H1 (cell line): Measurements from ENCODE around the gene LRRC45. TPM values are rescaled to one million over a fixed set of nuclear protein-coding genes. Genes with fewer than 3 reads are reported as not detected.

ENCODE experiments used
- CTCF ChIA-PET: fragments of 300-600 bp; sonication (Branson Sonifier 250); formaldehyde crosslinking; loops from one replicate; lab custom pipeline; 2021; ENCODE audit not compliant: partially characterized antibody; lab: Charles Lee
- POLR2A ChIA-PET: fragments of 300-600 bp; sonication (Branson Sonifier 250); formaldehyde crosslinking; loops from one replicate; lab custom pipeline; 2021; ENCODE audit warnings: inconsistent platforms; ENCODE audit not compliant: partially characterized antibody; lab: Charles Lee
- DNase-seq, 2 experiments: peaks; one replicate each; pipeline versions ENCODE4 v3.0.0 to v3.0.0-alpha.2; 2010 to 2022; ENCODE audit warnings: low spot score in 2 of 2, low read depth in 1 of 2, mixed read lengths in 1 of 2
- FAIRE-seq: peaks from 2 replicates; lab custom pipeline; 2011; peaks lifted over from hg19 to GRCh38; lab: Jason Lieb, UNC
- H2AFZ ChIP-seq: 2 replicates; pipeline ENCODE4 v1.8.1; 2012; ENCODE audit warnings: low read length, inconsistent platforms
- H2AK5ac ChIP-seq: 2 replicates; pipeline ENCODE4 v1.6.1; 2013; ENCODE audit warnings: low read depth, low read length
- H2BK120ac ChIP-seq: replicated peaks from 2 replicates; pipeline ENCODE3; 2013; ENCODE audit warnings: low read depth, low read length, inconsistent platforms
- H2BK12ac ChIP-seq: 2 replicates; pipeline ENCODE4 v1.6.1; 2013; ENCODE audit warnings: low read depth, low read length
- H2BK15ac ChIP-seq: 2 replicates; pipeline ENCODE4 v1.6.1; 2013; ENCODE audit warnings: low read length
- H2BK20ac ChIP-seq: 2 replicates; pipeline ENCODE4 v1.6.1; 2013; ENCODE audit warnings: low read length
- H2BK5ac ChIP-seq: 2 replicates; pipeline ENCODE4 v1.6.1; 2013; ENCODE audit warnings: low read depth, low read length
- H3K14ac ChIP-seq: 2 replicates; pipeline ENCODE4 v1.6.1; 2013; ENCODE audit warnings: inconsistent platforms; ENCODE audit not compliant: insufficient read length
- H3K18ac ChIP-seq: 2 replicates; pipeline ENCODE4 v1.6.1; 2013; ENCODE audit warnings: low read length; ENCODE audit errors: extremely low read depth
- H3K23ac ChIP-seq: 2 replicates; pipeline ENCODE4 v1.6.1; 2013; ENCODE audit warnings: inconsistent platforms; ENCODE audit not compliant: insufficient read length
- H3K23me2 ChIP-seq: 2 replicates; pipeline ENCODE4 v1.6.1; 2013; ENCODE audit warnings: low read depth, low read length
- H3K27ac ChIP-seq: 2 replicates; pipeline ENCODE4 v1.6.1; 2011; ENCODE audit warnings: low read depth, low read length, inconsistent platforms
- H3K27me3 ChIP-seq, 4 experiments: replicated peaks in 1 of 4; 1 replicate in 1 of 4; 2 replicates in 3 of 4; pipeline versions ENCODE4 v1.6.1 to v1.8.1; 2011 to 2013; ENCODE audit warnings: low read length in 3 of 4, mild to moderate bottlenecking in 3 of 4, inconsistent platforms in 2 of 4, mixed read lengths in 2 of 4, moderate library complexity in 1 of 4; ENCODE audit not compliant: control insufficient read depth in 3 of 4, insufficient read depth in 3 of 4; ENCODE audit errors: extremely low read depth in 1 of 4
- H3K36me3 ChIP-seq, 4 experiments: 2 replicates each; pipeline versions ENCODE4 v1.6.1 to v1.8.1; 2011 to 2013; ENCODE audit warnings: mild to moderate bottlenecking in 4 of 4, low read length in 3 of 4, moderate library complexity in 2 of 4, control low read depth in 1 of 4, inconsistent platforms in 1 of 4; ENCODE audit not compliant: insufficient read depth in 4 of 4, control insufficient read depth in 2 of 4
- H3K4ac ChIP-seq: replicated peaks from 2 replicates; pipeline ENCODE3; 2013; ENCODE audit warnings: low read length, low read depth, mixed read lengths, inconsistent platforms; ENCODE audit not compliant: insufficient read length
- H3K4me1 ChIP-seq, 4 experiments: replicated peaks in 1 of 4; 1 replicate in 1 of 4; 2 replicates in 3 of 4; pipeline versions ENCODE4 v1.6.1 to v1.8.1; 2011 to 2013; ENCODE audit warnings: low read length in 3 of 4, inconsistent platforms in 2 of 4, mixed read lengths in 1 of 4; ENCODE audit not compliant: insufficient read depth in 4 of 4, control insufficient read depth in 3 of 4
- H3K4me2 ChIP-seq, 2 experiments: 2 replicates each; pipeline versions ENCODE4 v1.6.1 to v1.8.1; 2011 to 2013; ENCODE audit warnings: low read depth in 2 of 2, low read length in 2 of 2, control low read depth in 1 of 2, inconsistent platforms in 1 of 2, mild to moderate bottlenecking in 1 of 2; ENCODE audit not compliant: insufficient read depth in 1 of 2
- H3K4me3 ChIP-seq, 4 experiments: fragments of 200-600, 300-600 bp in 1 of 4; sonication (generic), shearing (Covaris generic), sonication (Bioruptor Twin) in 1 of 4; 2 replicates each; pipeline versions ENCODE4 v1.5.1 to v1.8.1; 2011 to 2016; ENCODE audit warnings: low read length in 4 of 4, low read depth in 3 of 4, control low read depth in 2 of 4, inconsistent platforms in 2 of 4, mild to moderate bottlenecking in 2 of 4, mixed read lengths in 1 of 4, moderate library complexity in 1 of 4; ENCODE audit not compliant: insufficient read depth in 2 of 4; ENCODE audit errors: extremely low read depth in 1 of 4
- H3K56ac ChIP-seq: replicated peaks from 2 replicates; pipeline ENCODE3; 2013; ENCODE audit warnings: low read depth, mild to moderate bottlenecking, mixed read lengths, low read length, inconsistent platforms; ENCODE audit not compliant: insufficient read length
- H3K79me1 ChIP-seq: 2 replicates; pipeline ENCODE4 v1.6.1; 2013; ENCODE audit warnings: low read depth, low read length, control low read depth
- H3K79me2 ChIP-seq, 2 experiments: 2 replicates each; pipeline versions ENCODE4 v1.6.1 to v1.8.1; 2012 to 2013; ENCODE audit warnings: low read length in 2 of 2, mild to moderate bottlenecking in 2 of 2, inconsistent platforms in 1 of 2; ENCODE audit not compliant: insufficient read depth in 2 of 2, control insufficient read depth in 1 of 2
- H3K9ac ChIP-seq, 4 experiments: replicated peaks in 1 of 4; 1 replicate in 1 of 4; 2 replicates in 3 of 4; pipeline versions ENCODE4 v1.6.1 to v1.8.1; 2011 to 2013; ENCODE audit warnings: low read depth in 3 of 4, low read length in 3 of 4, control low read depth in 2 of 4, mild to moderate bottlenecking in 2 of 4, moderate library complexity in 2 of 4, inconsistent platforms in 1 of 4; ENCODE audit errors: extremely low read depth in 1 of 4
- H3K9me3 ChIP-seq, 2 experiments: 2 replicates each; pipeline versions ENCODE4 v1.6.1 to v1.8.1; 2012 to 2013; ENCODE audit warnings: mild to moderate bottlenecking in 2 of 2, moderate library complexity in 2 of 2, control low read depth in 1 of 2, inconsistent platforms in 1 of 2, low read depth in 1 of 2, low read length in 1 of 2, mixed read lengths in 1 of 2; ENCODE audit not compliant: insufficient read depth in 2 of 2
- H4K20me1 ChIP-seq, 2 experiments: replicated peaks in 1 of 2; 2 replicates each; pipeline versions ENCODE3 to v1.8.1; 2011 to 2013; ENCODE audit warnings: inconsistent platforms in 2 of 2, low read length in 2 of 2, mild to moderate bottlenecking in 1 of 2; ENCODE audit not compliant: insufficient read depth in 2 of 2, control insufficient read depth in 1 of 2
- H4K5ac ChIP-seq: 2 replicates; pipeline ENCODE4 v1.6.1; 2013; ENCODE audit warnings: low read length, low read depth, mixed read lengths, inconsistent platforms; ENCODE audit not compliant: insufficient read length
- H4K8ac ChIP-seq: 2 replicates; pipeline ENCODE4 v1.8.0; 2013; ENCODE audit warnings: mild to moderate bottlenecking, moderate library complexity, low read length, inconsistent platforms; ENCODE audit not compliant: insufficient read depth; ENCODE audit errors: extremely low read depth
- H4K91ac ChIP-seq: replicated peaks from 2 replicates; pipeline ENCODE3; 2013; ENCODE audit warnings: low read length, mixed read lengths, inconsistent platforms; ENCODE audit not compliant: insufficient read length
- CREB1 ChIP-seq: IDR thresholded peaks from 2 replicates; pipeline ENCODE4 v1.6.1; 2012; ENCODE audit warnings: inconsistent platforms
- EP300 ChIP-seq, 2 experiments: IDR thresholded peaks; 1 replicate in 1 of 2; 2 replicates in 1 of 2; pipeline ENCODE4 v1.6.1; 2011 to 2012; ENCODE audit warnings: low read depth in 2 of 2, low read length in 2 of 2, mild to moderate bottlenecking in 2 of 2, borderline replicate concordance in 1 of 2, inconsistent platforms in 1 of 2, moderate library complexity in 1 of 2
- JUN ChIP-seq: IDR thresholded peaks from 2 replicates; pipeline ENCODE4 v1.6.1; 2011; ENCODE audit warnings: low read depth, mild to moderate bottlenecking, improper control_type of control experiment, low read length
- KDM1A ChIP-seq: fragments of 200-600, 300-600 bp; sonication (generic); IDR thresholded peaks from 2 replicates; pipeline ENCODE4 v1.7.1; 2016; ENCODE audit warnings: mild to moderate bottlenecking, low read length, borderline replicate concordance
- MAFK ChIP-seq: IDR thresholded peaks from 2 replicates; pipeline ENCODE4 v1.6.1; 2012; ENCODE audit warnings: low read depth, mild to moderate bottlenecking, improper control_type of control experiment, low read length
- NANOG ChIP-seq: IDR thresholded peaks from 2 replicates; pipeline ENCODE4 v1.6.1; 2011; ENCODE audit warnings: low read length, low read depth, mild to moderate bottlenecking, inconsistent platforms; ENCODE audit not compliant: insufficient read depth, poor library complexity, severe bottlenecking
- RBBP5 ChIP-seq: IDR thresholded peaks from 2 replicates; pipeline ENCODE4 v1.7.1; 2012; ENCODE audit warnings: low read depth, mild to moderate bottlenecking, inconsistent platforms, low read length, moderate library complexity, borderline replicate concordance
- SIX5 ChIP-seq: IDR thresholded peaks from 2 replicates; pipeline ENCODE4 v1.6.1; 2011; ENCODE audit warnings: mild to moderate bottlenecking, low read depth, low read length
- SP2 ChIP-seq: IDR thresholded peaks from 2 replicates; pipeline ENCODE4 v1.6.1; 2012; ENCODE audit warnings: mild to moderate bottlenecking, low read length, inconsistent platforms
- SRF ChIP-seq: IDR thresholded peaks from 2 replicates; pipeline ENCODE4 v1.6.1; 2011; ENCODE audit warnings: mild to moderate bottlenecking, low read depth, low read length, moderate library complexity
- TCF12 ChIP-seq: IDR thresholded peaks from 2 replicates; pipeline ENCODE4 v1.6.1; 2011; ENCODE audit warnings: low read depth, mild to moderate bottlenecking, low read length
- WGBS, 2 experiments: shearing (Covaris generic) in 1 of 2; methylation state at CpG; one replicate each; pipeline versions ENCODE4 v1.1.6 to v1.1.7; 2013 to 2015; ENCODE audit warnings: low lambda C conversion rate in 2 of 2, mixed read lengths in 2 of 2, inconsistent platforms in 1 of 2, low coverage in 1 of 2, missing lambda C conversion rate in 1 of 2; ENCODE audit not compliant: insufficient replicate concordance in 2 of 2, insufficient coverage in 1 of 2, insufficient read length in 1 of 2; ENCODE audit errors: extremely low coverage in 1 of 2, missing lambda C conversion rate in 1 of 2; 5-methylcytosine and 5-hydroxymethylcytosine counted together
- polyA plus RNA-seq, 7 experiments: library from polyadenylated mRNA; depleted of rRNA in 3 of 7; stranded (reverse) in 5 of 7; unstranded in 2 of 7; fragments of >200 nt in 5 of 7; fragments of 200-250 nt in 2 of 7; gene quantifications; 1 replicate in 5 of 7; 2 replicates in 1 of 7; 4 replicates in 1 of 7; pipeline versions ENCODE4 v1.2.1 to v1.2.3, GENCODE V29; 2011 to 2013; ENCODE audit warnings: missing spikeins in 2 of 7, mixed read lengths in 2 of 7
- total RNA-seq: library from RNA; stranded (reverse); fragmentation: NEBNext Ultra II Directional; extraction: Animal tissue kit (Norgen Biotek cat#: 25700); gene quantifications from 2 replicates; pipeline ENCODE4 v1.2.1, GENCODE V29; 2021

Gene LRRC45
- total and polyA plus RNA-seq, 2 of the 8 experiments (the other 6 are each of a cell fraction or from before 2014, with no cell fraction given), result 11.5 to 29.0 TPM

DNA sequence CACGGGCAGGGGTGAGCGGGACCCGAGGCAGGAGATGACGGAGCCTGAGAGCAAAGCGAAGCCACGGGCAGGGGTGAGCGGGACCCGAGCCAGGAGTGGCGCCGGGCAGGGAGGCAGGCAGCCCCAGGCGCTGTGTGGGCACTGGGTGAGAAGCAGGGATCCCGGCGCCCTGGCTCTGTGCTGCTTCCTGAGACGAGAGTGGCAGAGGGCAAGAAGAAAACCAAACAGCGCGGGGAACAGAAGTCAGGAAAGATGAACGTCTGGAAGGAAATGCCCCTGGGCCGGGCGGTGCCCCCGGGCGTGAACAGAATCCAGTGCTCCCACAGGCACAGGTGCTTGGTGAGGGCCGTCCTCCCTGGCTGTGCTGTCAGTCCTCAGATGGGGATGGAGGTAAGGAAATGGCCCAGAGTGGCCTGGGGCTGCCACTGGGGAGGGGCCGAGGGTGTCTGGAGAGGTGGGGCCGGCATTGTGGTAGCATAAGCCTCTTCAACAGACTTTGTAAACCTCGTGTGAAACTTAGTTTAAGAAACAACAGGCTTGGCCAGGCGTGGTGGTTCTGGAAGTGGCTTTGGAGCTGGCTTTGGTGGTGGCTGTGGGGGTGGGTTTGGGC lies 35.8 kb upstream of the LRRC45 start:
- no peak overlapping the region for H2BK15ac ChIP-seq
- FAIRE-seq (no peak), DNase-seq (no peak)
- H3K4me3 ChIP-seq, result no peak overlapping the region
- no peak overlapping the region for H2BK20ac ChIP-seq
- H3K4ac ChIP-seq, result no peak overlapping the region
- no peaks in the 10 kb centered on the region for H3K9me3 ChIP-seq
- H4K8ac ChIP-seq, result no peak overlapping the region
- ChIA-PET CTCF (interaction anchor here (0.7 kb wide), 1 partner anchor 24 kb away, joined by 3 read pairs; no protein-coding TSS in a partner anchor), POLR2A (interaction anchor here (1.2 to 5.1 kb wide), 2 partner anchors 9 to 58 kb away, joined by 3 to 40 read pairs; partner anchors contain the start of gene ASPSCR1)
- no peak overlapping the region for H4K5ac ChIP-seq
- TF ChIP-seq CREB1 (no peak), EP300 (IDR thresholded peaks at IDR 0.05; ENCODE audit: borderline replicate concordance in 1 of 2, low read depth in 2 of 2, low read length in 2 of 2) (no peak), TCF12 (no peak), SP2 (no peak), SRF (no peak), NANOG (no peak), MAFK (no peak), KDM1A (no peak), RBBP5 (no peak), JUN (no peak), SIX5 (no peak)
- H3K79me2 ChIP-seq, result peaks cover 0 to 3% of the 10 kb centered on the region in 2 experiments; a peak in 1 of 4 replicates
- H3K4me2 ChIP-seq, result no peak overlapping the region
- H3K9ac ChIP-seq, result no peak overlapping the region
- H3K23ac ChIP-seq, result no peak overlapping the region
- H3K27ac ChIP-seq, result no peak overlapping the region
- H3K14ac ChIP-seq, result no peak overlapping the region
- WGBS, 2 experiments, result 94% methylated on average over 20 of the region's 26 CpGs; no CpG with 5 or more reads in 1 of the 2 experiments
- H3K23me2 ChIP-seq, result peaks cover 2% of the 10 kb centered on the region; the same call in 1 of the 2 replicates
- no peak overlapping the region for H4K91ac ChIP-seq
- no peak overlapping the region for H2AFZ ChIP-seq
- peaks cover 2 to 25% (median 13%) of the 10 kb centered on the region in 4 experiments; a peak in 6 of 8 replicates for H3K36me3 ChIP-seq
- H4K20me1 ChIP-seq, result peaks cover 3 to 16% of the 10 kb centered on the region in 2 experiments
- H3K56ac ChIP-seq, result no peak overlapping the region
- no peak overlapping the region for H2BK12ac ChIP-seq
- H3K79me1 ChIP-seq, result peaks cover 4% of the 10 kb centered on the region; the same call in 1 of the 2 replicates
- H2AK5ac ChIP-seq, result no peak overlapping the region
- peaks cover 0 to 15% (median 12%) of the 10 kb centered on the region in 4 experiments; a peak in 6 of 7 replicates for H3K4me1 ChIP-seq
- no peak overlapping the region for H3K18ac ChIP-seq
- H2BK5ac ChIP-seq, result no peak overlapping the region
- H2BK120ac ChIP-seq, result no peak overlapping the region
- H3K27me3 ChIP-seq, result no peaks in the 10 kb centered on the region
